ENCODE data around the gene PGA3. TPM values are rescaled to one million over a fixed set of nuclear protein-coding genes. Genes with fewer than 3 reads are reported as not detected.
"Not testable (repeated sequence)": the region's sequence is repeated elsewhere in the genome, so short reads cannot be mapped to it uniquely, and the experiment has no call there.

Gene PGA3
- total RNA-seq, 2 donors from 2014 or later, result not detected

DNA sequence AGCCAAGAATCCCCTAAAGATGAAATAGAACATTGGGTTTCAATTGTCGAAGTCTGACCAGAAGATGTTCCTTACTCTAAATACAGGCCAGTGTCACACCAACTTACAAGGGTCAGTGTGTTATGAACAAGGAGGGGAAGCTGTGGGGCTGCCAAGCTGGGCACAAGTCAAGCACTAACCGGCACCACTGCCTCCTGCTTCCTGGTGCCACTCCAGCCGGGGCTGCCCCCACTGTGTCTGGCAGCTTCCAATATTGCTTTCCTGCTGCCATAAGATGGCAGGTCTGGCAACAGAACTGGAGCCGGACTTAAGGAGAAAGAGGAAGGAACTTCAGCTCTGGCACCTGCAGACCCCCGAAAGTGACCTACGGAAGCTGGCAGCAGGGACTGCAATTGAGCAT is 28.4 kb upstream of the PGA3 start:
- Mint-ChIP-seq H3K27ac (no peak overlapping the region), H3K27me3 (ENCODE audit: low read depth) (peaks cover 6% of the 10 kb centered on the region), H3K4me3 (no peak overlapping the region), H3K4me1 (ENCODE audit: low read depth) (peaks cover 14% of the 10 kb centered on the region), H3K36me3 (ENCODE audit: insufficient read depth in 2 of 2) (peaks cover 4 to 9% of the 10 kb centered on the region in 2 donors), H3K9me3 (peaks cover 8 to 9% of the 10 kb centered on the region in 2 donors)
- no peak for DNase-seq
- no peak for ATAC-seq (replicated peaks in 1 of 2)

DNA sequence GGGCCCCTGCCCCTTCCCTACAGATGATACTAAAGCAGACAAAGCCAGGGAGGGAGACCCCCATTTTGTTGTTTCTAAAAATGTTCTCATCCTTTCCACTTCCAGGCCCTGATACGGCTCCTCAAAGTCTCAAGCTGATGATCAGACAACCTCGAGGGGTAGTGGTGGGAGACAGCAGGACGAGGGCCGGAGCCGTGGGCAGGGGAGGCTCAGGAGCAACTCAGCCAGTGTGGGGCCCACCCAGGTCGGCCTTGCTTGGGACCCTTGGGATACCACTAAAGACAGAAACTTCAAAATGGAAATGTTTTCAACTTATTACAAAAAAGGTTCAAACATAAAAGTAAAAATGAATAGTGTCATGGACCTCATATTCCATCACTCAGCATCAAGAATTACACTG is 26.9 kb upstream of the PGA3 start:
- Mint-ChIP-seq H3K36me3 (ENCODE audit: insufficient read depth in 2 of 2) (peaks cover 4 to 9% of the 10 kb centered on the region in 2 donors), H3K27ac (no peak overlapping the region), H3K4me1 (ENCODE audit: low read depth) (peaks cover 14% of the 10 kb centered on the region), H3K27me3 (ENCODE audit: low read depth) (peaks cover 15% of the 10 kb centered on the region), H3K4me3 (no peak overlapping the region), H3K9me3 (peaks cover 8 to 9% of the 10 kb centered on the region in 2 donors)
- no peak for DNase-seq
- no peak for ATAC-seq (replicated peaks in 1 of 2)

DNA sequence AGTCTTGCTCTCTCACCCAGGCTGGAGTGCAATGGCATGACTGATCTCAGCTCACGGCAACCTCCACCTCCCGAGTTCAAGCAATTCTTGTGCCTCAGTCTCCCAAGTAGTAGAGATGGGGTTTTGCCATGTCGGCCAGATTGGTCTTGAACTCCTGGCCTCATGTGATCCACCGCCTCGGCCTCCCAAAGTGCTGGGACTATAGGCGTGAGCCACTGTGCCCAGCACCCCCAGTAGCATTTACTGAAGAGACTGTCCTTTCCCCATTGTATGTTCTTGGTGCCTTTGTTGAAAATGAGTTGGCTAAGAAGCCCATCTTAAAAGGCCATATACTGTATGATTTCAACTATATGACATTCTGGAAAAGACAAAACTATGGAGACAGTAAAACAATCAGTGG is 23.1 kb upstream of the PGA3 start:
- not testable (repeated sequence) for H3K9me3 Mint-ChIP-seq; H3K4me1 Mint-ChIP-seq (ENCODE audit: low read depth); H3K27ac Mint-ChIP-seq; ATAC-seq (replicated peaks in 1 of 2); H3K36me3 Mint-ChIP-seq (ENCODE audit: insufficient read depth in 2 of 2); DNase-seq; H3K4me3 Mint-ChIP-seq
- peaks cover 15% of the 10 kb centered on the region for H3K27me3 Mint-ChIP-seq (ENCODE audit: low read depth)

DNA sequence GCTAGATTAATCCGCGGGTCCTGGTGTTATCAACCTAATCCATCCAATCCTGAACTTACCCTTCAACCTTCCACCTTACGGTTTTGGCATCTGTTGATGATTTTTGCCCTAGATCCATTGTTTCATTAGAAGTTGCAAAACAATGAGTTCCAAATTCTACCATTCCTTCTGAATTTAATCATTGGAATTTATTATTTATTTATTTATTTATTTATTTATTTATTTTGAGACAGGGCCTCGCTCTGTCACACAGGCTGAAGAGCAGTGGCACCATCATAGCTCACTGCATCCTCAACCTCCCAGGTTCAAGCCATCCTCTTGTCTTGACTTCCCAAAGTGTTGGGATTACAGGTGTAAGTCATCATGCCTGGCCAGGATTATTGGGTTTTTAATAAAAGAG is 21.8 kb upstream of the PGA3 start:
- ATAC-seq (replicated peaks in 1 of 2), result no peak
- DNase-seq, result no peak
- Mint-ChIP-seq H3K9me3 (no peaks in the 10 kb centered on the region), H3K4me1 (ENCODE audit: low read depth) (no peaks in the 10 kb centered on the region), H3K36me3 (ENCODE audit: insufficient read depth in 2 of 2) (no peaks in the 10 kb centered on the region), H3K4me3 (no peak overlapping the region), H3K27ac (no peak overlapping the region), H3K27me3 (ENCODE audit: low read depth) (peaks cover 15% of the 10 kb centered on the region)

DNA sequence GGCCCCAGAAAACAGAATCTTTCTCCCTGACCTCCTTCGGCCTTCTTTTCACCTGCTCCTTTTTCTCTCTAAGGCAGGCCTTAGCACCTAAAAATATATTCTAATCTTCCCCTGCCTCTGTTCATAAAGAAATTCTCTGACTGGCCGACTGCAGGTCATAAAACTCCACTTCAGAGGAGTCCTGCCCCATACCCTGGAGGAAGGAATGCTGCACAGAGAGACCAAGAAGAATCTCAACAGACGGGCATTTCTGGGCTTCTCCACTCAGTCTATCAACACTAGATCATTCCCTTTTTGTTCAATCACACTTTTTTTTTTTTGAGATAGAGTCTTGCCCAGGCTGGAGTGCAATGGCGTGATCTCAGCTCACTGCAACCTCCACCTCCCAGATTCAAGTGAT is 19.7 kb upstream of the PGA3 start:
- no peak overlapping the region for H3K27ac Mint-ChIP-seq

DNA sequence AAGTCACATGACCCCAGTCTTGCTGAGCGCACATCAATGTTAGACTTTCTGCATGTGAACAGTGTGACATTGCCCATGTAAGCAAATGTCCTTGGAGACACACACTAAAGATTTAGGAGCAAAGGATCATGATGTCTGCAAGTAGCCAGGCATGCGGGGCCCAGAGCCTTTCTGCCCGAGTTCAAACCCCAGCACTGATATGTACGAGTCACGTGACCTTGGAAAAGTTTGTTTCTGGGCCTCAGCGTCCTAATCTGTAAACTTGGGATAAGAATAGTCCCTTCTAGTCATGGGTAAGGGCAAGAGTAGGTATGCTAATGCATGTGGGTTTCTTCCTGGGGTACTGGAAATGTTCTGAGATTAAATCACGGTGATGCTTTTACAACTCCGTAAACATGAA is 16.8 kb upstream of the PGA3 start:
- no peaks in the 10 kb centered on the region for H3K9me3 Mint-ChIP-seq
- peaks cover 11% of the 10 kb centered on the region for H3K27me3 Mint-ChIP-seq (ENCODE audit: low read depth)
- no peaks in the 10 kb centered on the region for H3K36me3 Mint-ChIP-seq (ENCODE audit: insufficient read depth in 2 of 2)
- H3K4me1 Mint-ChIP-seq (ENCODE audit: low read depth), result peaks cover 6% of the 10 kb centered on the region
- no peak overlapping the region for H3K27ac Mint-ChIP-seq
- no peak for DNase-seq
- H3K4me3 Mint-ChIP-seq, result no peak overlapping the region
- ATAC-seq (replicated peaks in 1 of 2), result no peak

More for the DNA sequence above, 19.7 kb upstream of the PGA3 start:
- H3K4me1 Mint-ChIP-seq (ENCODE audit: low read depth), result peaks cover 6% of the 10 kb centered on the region
- ATAC-seq (replicated peaks in 1 of 2) (no peak), DNase-seq (no peak)
- H3K36me3 Mint-ChIP-seq (ENCODE audit: insufficient read depth in 2 of 2), result no peaks in the 10 kb centered on the region
- H3K9me3 Mint-ChIP-seq, result no peaks in the 10 kb centered on the region
- no peak overlapping the region for H3K4me3 Mint-ChIP-seq
- peaks cover 15% of the 10 kb centered on the region for H3K27me3 Mint-ChIP-seq (ENCODE audit: low read depth)

DNA sequence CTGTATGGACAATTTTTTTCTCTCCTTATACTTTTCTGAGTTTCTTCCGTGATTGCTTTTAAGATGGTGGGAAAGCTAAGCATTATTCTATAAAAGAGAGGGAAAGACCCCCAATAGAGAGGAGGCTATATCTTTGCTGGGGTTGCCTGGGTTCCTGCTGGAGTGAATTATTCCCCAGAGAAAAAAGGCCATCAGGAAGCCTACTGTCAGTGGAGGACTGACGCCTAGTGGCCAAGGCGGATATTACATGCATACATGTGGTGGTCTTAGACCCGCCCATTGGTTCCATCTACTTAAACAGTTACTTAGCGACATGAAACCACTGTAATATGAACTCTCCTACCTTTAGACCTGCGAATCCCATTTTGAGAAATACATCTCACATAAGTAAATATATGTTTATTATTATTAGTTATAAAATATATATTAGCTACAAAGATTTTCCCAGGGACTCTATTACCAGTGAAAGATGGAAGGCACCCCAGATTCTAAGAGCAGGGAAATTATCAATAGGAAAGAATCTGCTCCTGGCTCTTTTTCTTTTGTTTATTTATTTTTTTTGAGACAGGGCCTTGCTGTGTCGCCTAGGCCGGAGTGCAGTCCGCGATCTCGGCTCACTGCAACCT is 15.7 kb upstream of the PGA3 start:
- Mint-ChIP-seq H3K27ac (peak overlapping the region; percentile 73), H3K4me1 (ENCODE audit: low read depth) (peaks cover 6% of the 10 kb centered on the region), H3K4me3 (no peak overlapping the region), H3K36me3 (ENCODE audit: insufficient read depth in 2 of 2) (no peaks in the 10 kb centered on the region), H3K9me3 (no peaks in the 10 kb centered on the region), H3K27me3 (ENCODE audit: low read depth) (peaks cover 14% of the 10 kb centered on the region)
- ATAC-seq (replicated peaks in 1 of 2), result peak; percentile 75 to 79
- DNase-seq, result peak; percentile 81 to 82

DNA sequence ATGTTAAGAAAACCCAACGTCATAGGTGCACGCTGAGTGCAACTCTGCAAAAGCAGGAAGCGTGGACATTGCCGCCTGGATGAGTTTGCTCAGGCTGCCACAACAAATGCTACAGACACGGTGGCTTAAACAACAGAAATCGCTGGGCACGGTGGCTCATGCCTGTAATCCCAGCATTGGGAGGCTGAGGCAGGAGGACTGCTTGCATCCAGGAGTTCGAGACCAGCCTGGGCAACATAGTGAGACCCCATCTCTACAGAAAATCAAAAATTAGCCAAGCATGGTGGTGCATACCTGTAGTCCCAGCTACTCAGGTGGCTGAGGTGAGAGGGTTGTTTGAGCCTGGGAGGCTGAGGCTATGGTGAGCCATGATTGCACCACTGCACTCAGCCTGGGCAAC is 13.4 kb upstream of the PGA3 start:
- ATAC-seq (replicated peaks in 1 of 2), result no peak
- H3K4me3 Mint-ChIP-seq, result no peak overlapping the region

DNA sequence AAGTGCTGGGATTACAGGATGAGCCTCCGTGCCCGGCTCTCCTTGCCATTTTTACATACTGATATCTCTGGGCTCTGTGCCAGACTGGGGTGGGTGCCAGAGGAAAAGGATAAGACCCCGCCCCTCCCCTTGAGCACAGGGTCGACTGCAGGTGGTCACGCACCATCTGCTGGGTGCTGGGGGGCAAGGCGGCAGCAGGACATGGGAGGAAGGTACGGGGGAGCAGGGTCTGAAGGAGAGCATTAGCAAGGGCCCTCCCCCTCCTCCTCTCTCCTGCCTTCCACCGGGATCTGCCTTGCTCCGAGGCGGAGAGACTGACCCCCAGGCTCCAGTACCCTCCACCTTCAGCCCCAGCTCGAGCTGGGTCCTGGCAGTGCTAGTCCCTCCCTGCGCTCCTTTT is 9.7 kb upstream of the PGA3 start:
- Mint-ChIP-seq H3K4me3 (no peak overlapping the region), H3K4me1 (ENCODE audit: low read depth) (no peaks in the 10 kb centered on the region)

More for the DNA sequence above, 13.4 kb upstream of the PGA3 start:
- no peak for DNase-seq
- peaks cover 18% of the 10 kb centered on the region for H3K27me3 Mint-ChIP-seq (ENCODE audit: low read depth)
- no peaks in the 10 kb centered on the region for H3K9me3 Mint-ChIP-seq
- peaks cover 6% of the 10 kb centered on the region for H3K4me1 Mint-ChIP-seq (ENCODE audit: low read depth)
- H3K27ac Mint-ChIP-seq, result no peak overlapping the region
- no peaks in the 10 kb centered on the region for H3K36me3 Mint-ChIP-seq (ENCODE audit: insufficient read depth in 2 of 2)

DNA sequence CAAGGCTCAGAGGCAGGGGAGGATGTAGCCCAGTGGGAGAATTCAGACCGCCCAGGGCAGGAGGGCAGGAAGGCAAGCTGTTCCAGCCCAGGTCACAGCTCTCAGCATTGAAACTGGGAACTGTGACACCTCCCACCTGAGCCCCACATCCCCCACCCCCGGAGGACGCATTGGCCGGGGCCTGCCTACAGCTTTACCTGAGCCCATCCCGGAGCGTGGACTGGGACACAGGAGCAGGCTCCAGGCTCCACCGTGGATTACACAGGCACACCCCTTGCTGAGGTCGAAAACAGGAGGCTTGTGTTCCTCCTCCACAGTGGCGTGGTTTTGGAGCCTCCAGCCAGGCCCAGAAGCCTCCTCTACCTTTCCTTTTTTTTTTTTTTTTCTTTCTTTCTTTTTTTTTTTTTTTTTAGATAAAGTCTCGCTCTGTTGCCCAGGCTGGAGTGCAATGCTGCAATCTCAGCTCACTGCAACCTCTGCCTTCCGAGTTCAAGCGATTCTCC is 9.1 kb upstream of the PGA3 start:
- Mint-ChIP-seq H3K36me3 (ENCODE audit: insufficient read depth in 2 of 2) (no peaks in the 10 kb centered on the region), H3K27me3 (ENCODE audit: low read depth) (peaks cover 28% of the 10 kb centered on the region), H3K27ac (no peak overlapping the region), H3K4me1 (ENCODE audit: low read depth) (no peaks in the 10 kb centered on the region), H3K9me3 (no peaks in the 10 kb centered on the region), H3K4me3 (no peak overlapping the region)
- ATAC-seq (replicated peaks in 1 of 2) (no peak), DNase-seq (no peak)

More for the DNA sequence above, 9.7 kb upstream of the PGA3 start:
- Mint-ChIP-seq H3K9me3 (no peaks in the 10 kb centered on the region), H3K27me3 (ENCODE audit: low read depth) (peaks cover 28% of the 10 kb centered on the region), H3K36me3 (ENCODE audit: insufficient read depth in 2 of 2) (no peaks in the 10 kb centered on the region), H3K27ac (no peak overlapping the region)
- no peak for DNase-seq
- no peak for ATAC-seq (replicated peaks in 1 of 2)

DNA sequence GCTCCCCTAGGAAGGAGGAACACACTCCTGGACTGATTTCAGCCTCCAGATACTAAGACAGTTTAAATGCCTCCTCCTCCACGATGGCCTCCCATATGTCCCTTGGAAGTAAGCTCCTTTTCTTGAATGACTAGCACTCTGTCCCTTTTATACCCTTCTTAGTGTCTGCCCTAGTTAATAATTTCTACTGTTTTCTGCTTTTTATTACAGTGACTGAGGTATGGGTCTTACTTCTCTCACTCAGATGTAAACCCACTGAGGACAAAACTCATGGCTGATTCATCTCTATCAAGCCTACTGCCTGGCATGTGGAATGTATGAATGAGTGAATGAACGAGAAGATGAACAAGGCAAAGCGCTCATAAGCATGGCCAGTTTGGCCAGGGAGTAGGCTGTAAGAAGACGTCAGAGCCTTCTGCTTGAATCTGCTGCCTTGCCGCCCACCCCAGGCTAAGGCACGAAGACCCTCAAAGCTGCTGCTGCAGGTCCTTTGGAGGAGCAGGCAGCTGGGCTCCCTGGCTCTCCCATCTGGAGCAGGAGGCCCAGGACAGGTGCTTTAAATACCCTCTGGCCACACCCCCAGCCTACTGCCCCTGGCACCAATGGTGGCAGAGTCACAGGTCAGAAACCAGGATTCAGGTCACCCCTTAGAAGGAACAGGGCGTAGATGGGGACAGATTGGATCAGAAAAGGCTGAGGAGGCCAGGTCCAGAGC is 8.2 kb upstream of the PGA3 start:
- no peaks in the 10 kb centered on the region for H3K9me3 Mint-ChIP-seq
- H3K4me1 Mint-ChIP-seq (ENCODE audit: low read depth), result no peaks in the 10 kb centered on the region
- peaks cover 22% of the 10 kb centered on the region for H3K27me3 Mint-ChIP-seq (ENCODE audit: low read depth)
- no peak overlapping the region for H3K4me3 Mint-ChIP-seq
- no peak overlapping the region for H3K27ac Mint-ChIP-seq
- ATAC-seq (replicated peaks in 1 of 2) (no peak), DNase-seq (no peak)
- H3K36me3 Mint-ChIP-seq (ENCODE audit: insufficient read depth in 2 of 2), result no peaks in the 10 kb centered on the region

DNA sequence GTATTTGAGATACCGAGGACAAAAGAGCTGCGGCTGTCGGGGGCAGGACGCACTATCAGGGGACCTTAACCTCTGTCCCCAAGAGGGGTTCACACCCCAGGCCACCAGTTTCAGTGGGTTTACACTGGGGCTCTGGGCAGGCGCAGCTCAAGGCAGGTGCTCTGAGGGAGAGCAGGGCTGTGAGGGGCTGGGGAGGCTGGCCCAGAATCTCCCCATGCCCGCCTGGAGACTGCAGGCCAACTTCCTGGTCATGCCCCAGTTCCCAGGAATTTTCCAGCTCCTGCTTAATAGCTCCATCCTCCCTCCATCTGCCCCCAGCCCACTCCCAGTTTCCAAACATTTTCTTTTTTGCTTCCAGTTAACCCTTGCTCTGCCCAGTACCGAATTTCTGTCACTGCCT is 7.6 kb upstream of the PGA3 start:
- H3K9me3 Mint-ChIP-seq, result no peaks in the 10 kb centered on the region
- H3K27ac Mint-ChIP-seq, result no peak overlapping the region
- no peak overlapping the region for H3K4me3 Mint-ChIP-seq
- ATAC-seq (replicated peaks in 1 of 2), result no peak
- DNase-seq, result no peak
- no peaks in the 10 kb centered on the region for H3K36me3 Mint-ChIP-seq (ENCODE audit: insufficient read depth in 2 of 2)
- H3K4me1 Mint-ChIP-seq (ENCODE audit: low read depth), result no peaks in the 10 kb centered on the region
- H3K27me3 Mint-ChIP-seq (ENCODE audit: low read depth), result peaks cover 22% of the 10 kb centered on the region

DNA sequence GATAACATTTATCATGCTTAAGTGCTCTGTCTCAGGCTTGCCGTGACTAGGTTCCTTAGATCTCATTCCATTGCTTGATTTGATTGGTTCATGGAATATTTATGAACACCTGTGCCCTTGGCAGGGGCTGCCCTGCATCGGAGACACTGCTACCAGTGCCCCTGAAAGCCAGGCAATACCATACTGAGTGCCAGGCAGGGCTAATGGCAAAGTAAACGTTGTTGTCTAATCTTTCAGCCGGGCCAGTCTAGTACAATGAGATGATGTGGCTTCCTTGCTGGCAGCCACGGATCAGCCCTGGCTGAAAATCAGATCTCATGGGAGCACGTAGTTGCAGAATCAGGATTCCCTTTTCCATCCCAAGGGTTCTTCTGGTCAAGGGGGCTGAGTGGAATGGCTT is 5.0 kb upstream of the PGA3 start:
- Mint-ChIP-seq H3K27me3 (ENCODE audit: low read depth) (peaks cover 22% of the 10 kb centered on the region), H3K4me3 (no peak overlapping the region), H3K9me3 (no peaks in the 10 kb centered on the region), H3K27ac (no peak overlapping the region), H3K4me1 (ENCODE audit: low read depth) (no peaks in the 10 kb centered on the region), H3K36me3 (ENCODE audit: insufficient read depth in 2 of 2) (no peaks in the 10 kb centered on the region)
- DNase-seq, result no peak
- ATAC-seq (replicated peaks in 1 of 2), result no peak
